H1 (cell line): ENCODE data around the gene KATNA1. TPM values are rescaled to one million over a fixed set of nuclear protein-coding genes. Genes with fewer than 3 reads are reported as not detected.

ENCODE experiments used
- GABPA ChIP-seq: IDR thresholded peaks from 2 replicates; pipeline ENCODE4 v1.6.1; 2011; ENCODE audit warnings: mild to moderate bottlenecking, low read length, moderate library complexity, borderline replicate concordance; ENCODE audit not compliant: insufficient read depth
- KDM5A ChIP-seq: fragments of 200-600 bp; IDR thresholded peaks from 2 replicates; pipeline ENCODE4 v1.7.1; 2012; ENCODE audit warnings: mild to moderate bottlenecking, low read length, inconsistent platforms, mixed read lengths
- POU5F1 ChIP-seq: IDR thresholded peaks from 2 replicates; pipeline ENCODE4 v1.6.1; 2011; ENCODE audit warnings: low read depth, mild to moderate bottlenecking, low read length, moderate library complexity
- SP2 ChIP-seq: IDR thresholded peaks from 2 replicates; pipeline ENCODE4 v1.6.1; 2012; ENCODE audit warnings: mild to moderate bottlenecking, low read length, inconsistent platforms
- TAF1 ChIP-seq: IDR thresholded peaks from 2 replicates; pipeline ENCODE4 v1.6.1; 2011; ENCODE audit warnings: mild to moderate bottlenecking, low read depth, low read length
- polyA plus RNA-seq, 7 experiments: library from polyadenylated mRNA; depleted of rRNA in 3 of 7; stranded (reverse) in 5 of 7; unstranded in 2 of 7; fragments of >200 nt in 5 of 7; fragments of 200-250 nt in 2 of 7; gene quantifications; 1 replicate in 5 of 7; 2 replicates in 1 of 7; 4 replicates in 1 of 7; pipeline versions ENCODE4 v1.2.1 to v1.2.3, GENCODE V29; 2011 to 2013; ENCODE audit warnings: missing spikeins in 2 of 7, mixed read lengths in 2 of 7
- total RNA-seq: library from RNA; stranded (reverse); fragmentation: NEBNext Ultra II Directional; extraction: Animal tissue kit (Norgen Biotek cat#: 25700); gene quantifications from 2 replicates; pipeline ENCODE4 v1.2.1, GENCODE V29; 2021

KATNA1 gene
- total and polyA plus RNA-seq, 2 of the 8 experiments (the other 6 are each of a cell fraction or from before 2014, with no cell fraction given), result 7.6 to 20.3 TPM

DNA sequence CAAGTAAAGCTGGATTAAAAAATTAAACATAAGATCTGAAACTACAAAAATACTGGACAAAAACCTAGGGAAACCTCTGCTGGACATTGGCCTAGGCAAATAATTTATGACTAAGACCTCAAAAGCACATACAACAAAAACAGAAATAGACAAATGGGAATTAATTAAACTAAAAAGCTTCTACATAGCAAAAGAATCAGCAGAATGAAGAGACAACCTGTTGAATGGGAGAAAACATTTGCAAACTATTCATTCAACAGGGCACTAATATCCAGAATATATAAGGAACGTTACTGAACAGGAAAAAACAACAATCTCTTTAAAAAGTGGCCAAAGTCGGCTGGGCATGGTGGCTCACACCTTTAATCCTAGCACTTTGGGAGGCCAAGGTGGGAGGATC lies 89.1 kb downstream of the KATNA1 start (continued):
- TF ChIP-seq TAF1 (no peak), GABPA (no peak), SP2 (no peak), KDM5A (no peak), POU5F1 (no peak)
- TF ChIP-seq, all 59 proteins: peak for 0
